Osteoblast (primary cell): ENCODE measurements around the gene PTOV1. TPM values are rescaled to one million over a fixed set of nuclear protein-coding genes. Genes with fewer than 3 reads are reported as not detected.

Source experiments
- DNase-seq: peaks from one replicate; pipeline ENCODE4 v3.0.0; 2011; ENCODE audit warnings: low spot score, mixed read lengths; ENCODE audit not compliant: insufficient read length; ENCODE audit errors: missing footprints
- H2AFZ ChIP-seq: 2 replicates; pipeline ENCODE4 v1.6.0; 2011; ENCODE audit warnings: mild to moderate bottlenecking, low read length
- H3K27ac ChIP-seq: 2 replicates; pipeline ENCODE4 v1.5.1; 2011; ENCODE audit warnings: mild to moderate bottlenecking, low read depth, low read length, moderate library complexity
- H3K27me3 ChIP-seq: 2 replicates; pipeline ENCODE4 v1.6.0; 2012; ENCODE audit warnings: mild to moderate bottlenecking, control low read depth, inconsistent platforms, low read length, moderate library complexity; ENCODE audit not compliant: insufficient read depth
- H3K36me3 ChIP-seq: 2 replicates; pipeline ENCODE4 v1.5.1; 2011; ENCODE audit warnings: mild to moderate bottlenecking, low read length, control low read depth, moderate library complexity; ENCODE audit not compliant: insufficient read depth
- H3K4me1 ChIP-seq: 2 replicates; pipeline ENCODE4 v1.5.1; 2011; ENCODE audit warnings: mild to moderate bottlenecking, low read length, control low read depth, moderate library complexity; ENCODE audit not compliant: insufficient read depth
- H3K4me2 ChIP-seq: 2 replicates; pipeline ENCODE4 v1.6.0; 2011; ENCODE audit warnings: mild to moderate bottlenecking, low read length; ENCODE audit not compliant: insufficient read depth
- H3K4me3 ChIP-seq: fragments of 200-600 bp; sonication (generic); 3 replicates; pipeline ENCODE4 v1.5.1; 2012; ENCODE audit warnings: mild to moderate bottlenecking, low read length, inconsistent platforms; ENCODE audit not compliant: insufficient read depth
- H3K79me2 ChIP-seq: 2 replicates; pipeline ENCODE4 v1.6.0; 2012; ENCODE audit warnings: mild to moderate bottlenecking, low read length, control low read depth, inconsistent platforms; ENCODE audit not compliant: insufficient read depth
- H3K9me3 ChIP-seq: 2 replicates; pipeline ENCODE4 v1.5.1; 2011; ENCODE audit warnings: low read depth, low read length, control low read depth
- H4K20me1 ChIP-seq: 2 replicates; pipeline ENCODE4 v1.6.0; 2012; ENCODE audit warnings: mild to moderate bottlenecking, low read length, control low read depth; ENCODE audit not compliant: insufficient read depth
- CTCF ChIP-seq: IDR thresholded peaks from 2 replicates; pipeline ENCODE4 v1.5.1; 2011; ENCODE audit warnings: mild to moderate bottlenecking, low read depth, low read length, moderate library complexity; ENCODE audit errors: extremely low read depth
- total RNA-seq: library from RNA; depleted of rRNA; stranded (reverse); fragments of >200 nt; gene quantifications from 2 replicates; pipeline ENCODE4 v1.2.3, GENCODE V29; 2012

PTOV1 gene
- total RNA-seq, 1 donor = 39.4 TPM

DNA sequence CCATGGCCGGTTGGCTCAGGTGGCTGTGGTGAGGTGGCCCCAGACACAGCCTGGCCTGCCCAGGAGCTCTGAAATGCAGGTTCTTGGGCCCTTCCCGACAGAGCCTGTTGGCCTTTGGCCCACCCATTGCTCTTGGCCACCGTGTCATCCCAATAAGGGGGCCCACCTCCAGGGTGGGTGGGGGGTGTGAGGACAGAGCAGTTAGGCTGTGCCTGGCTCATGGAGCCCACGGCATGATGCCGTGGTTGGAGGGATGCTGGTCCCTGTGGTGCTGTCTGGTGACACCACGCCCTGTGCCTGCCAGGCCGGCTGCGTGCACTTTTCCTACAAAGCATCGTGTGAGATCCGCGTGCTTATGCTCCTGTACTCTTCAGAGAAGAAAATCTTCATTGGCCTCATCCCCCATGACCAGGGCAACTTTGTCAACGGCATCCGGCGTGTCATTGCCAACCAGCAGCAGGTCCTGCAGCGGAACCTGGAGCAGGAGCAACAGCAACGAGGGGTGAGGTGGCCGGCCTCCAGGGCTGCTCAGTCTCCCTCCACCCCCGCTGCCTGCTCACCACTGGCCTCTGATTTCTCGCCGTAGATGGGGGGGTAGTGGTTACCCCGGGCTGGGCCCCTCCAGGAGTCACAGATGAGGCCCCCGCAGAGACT, 8.8 kb downstream of the PTOV1 start:
- Histone ChIP-seq H3K36me3 (peaks cover 68% of the 10 kb centered on the region), H2AFZ (no peak overlapping the region), H3K4me1 (peaks cover 15% of the 10 kb centered on the region), H3K4me3 (no peak overlapping the region), H3K27me3 (no peaks in the 10 kb centered on the region), H3K9me3 (no peaks in the 10 kb centered on the region), H4K20me1 (peaks cover 25% of the 10 kb centered on the region), H3K79me2 (peaks cover 28% of the 10 kb centered on the region), H3K27ac (peak overlapping the region; percentile 17), H3K4me2 (no peak overlapping the region)
- no peak for DNase-seq
- TF ChIP-seq CTCF = no peak

- no peak for DNase-seq
- Histone ChIP-seq H3K36me3 (peaks cover 65% of the 10 kb centered on the region), H3K27me3 (no peaks in the 10 kb centered on the region), H3K4me2 (no peak overlapping the region), H3K27ac (no peak overlapping the region), H2AFZ (no peak overlapping the region), H4K20me1 (peaks cover 24% of the 10 kb centered on the region), H3K4me1 (peaks cover 15% of the 10 kb centered on the region), H3K79me2 (peaks cover 27% of the 10 kb centered on the region), H3K4me3 (no peak overlapping the region), H3K9me3 (no peaks in the 10 kb centered on the region)
- TF ChIP-seq CTCF = no peak
Measured at GRCh38 chr19:49860336-49861102, 9.6 kb downstream of the PTOV1 start.

DNA sequence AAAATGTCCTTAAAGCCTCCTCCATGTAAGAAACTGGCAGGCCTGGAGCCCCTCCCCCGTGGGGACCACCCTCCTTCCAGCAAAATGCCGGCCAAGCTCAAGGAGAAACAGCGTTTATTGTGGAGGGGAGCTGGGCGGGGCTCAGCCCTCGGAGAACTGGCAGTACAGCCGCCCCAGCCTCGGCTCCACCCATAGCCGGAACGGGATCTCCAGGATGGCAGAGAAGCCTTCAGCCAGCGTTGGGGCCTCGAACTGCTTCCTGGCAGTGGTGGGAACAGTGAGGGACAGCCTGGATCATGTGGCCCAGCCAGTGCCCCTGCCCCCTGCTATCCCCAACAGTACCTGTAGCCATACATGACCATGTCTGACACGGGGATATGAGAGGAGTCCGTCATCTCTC, 10.1 kb downstream of the PTOV1 start:
- H3K27me3 ChIP-seq = no peaks in the 10 kb centered on the region
- H3K36me3 ChIP-seq = peaks cover 61% of the 10 kb centered on the region
- H3K4me1 ChIP-seq = peaks cover 21% of the 10 kb centered on the region
- H3K27ac ChIP-seq = no peak overlapping the region
- peaks cover 24% of the 10 kb centered on the region for H4K20me1 ChIP-seq
- H3K4me2 ChIP-seq = no peak overlapping the region
- TF ChIP-seq CTCF = no peak
- no peak for DNase-seq
- no peaks in the 10 kb centered on the region for H3K9me3 ChIP-seq
- H3K79me2 ChIP-seq = peaks cover 32% of the 10 kb centered on the region
- no peak overlapping the region for H2AFZ ChIP-seq
- H3K4me3 ChIP-seq = no peak overlapping the region

DNA sequence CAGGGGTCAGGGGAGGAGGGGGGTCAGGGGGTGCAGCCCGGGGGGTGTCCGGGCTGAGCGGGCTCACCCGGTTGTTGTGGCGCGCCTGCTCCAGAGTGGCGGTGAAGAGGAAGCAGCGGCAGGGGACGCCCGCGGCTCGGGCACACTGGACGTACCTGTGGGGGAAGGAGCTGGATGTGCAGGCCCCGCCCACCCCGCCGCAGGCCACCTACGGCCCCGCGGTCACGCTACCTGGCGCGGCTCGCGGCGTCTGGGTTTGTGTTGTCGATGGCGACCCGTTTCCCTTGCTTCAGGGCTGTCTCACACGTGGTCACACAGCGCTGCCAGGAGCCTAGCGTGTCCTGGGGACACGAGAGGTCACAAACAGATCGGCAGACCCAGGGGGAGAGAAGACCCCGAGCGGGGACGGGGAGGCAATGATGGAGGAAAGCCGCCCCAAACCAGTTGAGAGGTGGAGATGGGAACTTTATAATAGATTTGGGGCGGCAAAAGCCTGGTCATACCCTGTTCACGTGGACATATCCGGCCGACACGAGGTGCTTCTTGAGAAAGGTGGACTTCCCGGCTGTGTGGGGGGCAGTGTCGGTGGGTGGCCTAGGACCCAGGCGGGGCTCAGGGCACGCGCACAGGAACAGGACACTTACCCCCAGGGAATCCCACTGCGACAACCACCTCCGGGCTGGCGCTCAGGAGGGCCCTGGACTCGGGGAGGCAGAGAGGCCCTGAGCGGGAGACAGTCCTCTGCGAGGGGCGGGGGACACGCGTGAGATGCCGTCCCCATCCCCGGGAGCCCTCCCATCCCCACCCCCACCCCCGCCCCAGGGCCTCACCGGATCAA, 10.8 kb downstream of the PTOV1 start:
- no peak for TF ChIP-seq CTCF
- H2AFZ ChIP-seq = no peak overlapping the region
- no peaks in the 10 kb centered on the region for H3K27me3 ChIP-seq
- peaks cover 60% of the 10 kb centered on the region for H3K36me3 ChIP-seq
- H3K79me2 ChIP-seq = peaks cover 39% of the 10 kb centered on the region
- no peak overlapping the region for H3K4me2 ChIP-seq
- H3K27ac ChIP-seq = no peak overlapping the region
- peaks cover 29% of the 10 kb centered on the region for H4K20me1 ChIP-seq
- peaks cover 27% of the 10 kb centered on the region for H3K4me1 ChIP-seq
- no peaks in the 10 kb centered on the region for H3K9me3 ChIP-seq
- DNase-seq = no peak
- no peak overlapping the region for H3K4me3 ChIP-seq
